GM19035 (cell line): ENCODE results near the gene PLEKHA8.
A peak's percentile ranks its signal among the peaks of the same experiment; 100 is the strongest.

Experiments
- ATAC-seq: cut with Tn5 transposase; IDR thresholded peaks from one replicate; pipeline ENCODE4 v1.9.1; 2021; ENCODE audit not compliant: unreplicated experiment

PLEKHA8 gene

GRCh38 chr7:30143748-30144251, 115.6 kb downstream of the PLEKHA8 start:
- no peak for ATAC-seq

DNA sequence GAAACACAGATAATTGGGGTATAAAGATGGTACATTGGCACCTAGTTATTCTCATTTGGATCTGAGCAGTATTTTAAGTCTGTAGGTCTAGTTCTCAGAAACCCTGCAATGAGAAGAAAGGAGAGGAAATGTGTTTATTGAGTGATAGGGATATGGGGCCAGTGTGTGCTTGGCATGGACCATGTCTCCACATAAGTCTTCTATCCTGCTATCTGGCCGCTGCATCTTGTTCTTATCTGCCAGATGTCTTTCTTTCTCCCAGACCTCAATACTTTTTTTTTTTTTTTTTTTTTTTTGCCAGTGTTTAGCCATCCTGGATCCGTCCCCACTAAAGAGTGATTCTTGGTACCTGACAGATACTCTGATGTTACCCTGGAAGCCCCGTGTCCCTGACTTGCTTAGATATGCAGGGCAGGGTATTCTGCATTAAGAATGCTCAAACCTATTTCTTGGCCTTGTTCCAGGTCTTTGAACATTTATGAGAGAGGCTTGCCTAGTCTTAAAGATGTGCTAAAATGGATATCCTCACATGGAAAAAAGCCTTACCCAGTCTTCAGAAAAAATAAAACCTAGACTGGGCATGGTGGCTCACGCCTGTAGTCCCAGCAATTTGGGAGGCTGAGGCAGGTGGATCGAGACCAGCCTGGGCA, 116.6 kb downstream of the PLEKHA8 start:
- ATAC-seq: no peak

GRCh38 chr7:30145426-30145970, 117.3 kb downstream of the PLEKHA8 start:
- no peak for ATAC-seq

DNA sequence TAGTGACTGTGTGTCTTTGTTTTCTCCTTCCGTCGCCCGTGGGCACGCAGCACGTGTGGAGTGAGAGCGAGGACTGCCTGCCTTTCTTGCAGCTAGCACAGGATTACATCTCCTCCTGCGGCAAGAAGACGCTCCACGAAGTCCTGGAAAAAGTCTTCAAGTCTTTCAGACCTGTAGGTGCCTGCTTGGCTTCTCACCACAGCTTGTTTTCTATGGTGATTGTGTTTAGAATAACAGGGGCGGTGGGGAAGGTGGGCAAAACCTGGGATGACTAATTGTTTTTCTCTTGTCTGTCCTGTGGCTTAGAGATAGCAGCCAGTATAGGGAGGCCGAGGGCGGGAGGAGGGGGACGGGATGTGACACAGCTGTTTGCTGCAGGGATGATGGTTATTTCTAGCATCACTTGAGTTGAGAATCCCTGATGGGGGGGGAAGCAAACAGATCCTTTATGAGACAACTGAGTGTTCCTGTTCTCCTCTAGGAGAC, 118.0 kb downstream of the PLEKHA8 start:
- no peak for ATAC-seq

GRCh38 chr7:30147223-30147622, 119.0 kb downstream of the PLEKHA8 start:
- no peak for ATAC-seq

DNA sequence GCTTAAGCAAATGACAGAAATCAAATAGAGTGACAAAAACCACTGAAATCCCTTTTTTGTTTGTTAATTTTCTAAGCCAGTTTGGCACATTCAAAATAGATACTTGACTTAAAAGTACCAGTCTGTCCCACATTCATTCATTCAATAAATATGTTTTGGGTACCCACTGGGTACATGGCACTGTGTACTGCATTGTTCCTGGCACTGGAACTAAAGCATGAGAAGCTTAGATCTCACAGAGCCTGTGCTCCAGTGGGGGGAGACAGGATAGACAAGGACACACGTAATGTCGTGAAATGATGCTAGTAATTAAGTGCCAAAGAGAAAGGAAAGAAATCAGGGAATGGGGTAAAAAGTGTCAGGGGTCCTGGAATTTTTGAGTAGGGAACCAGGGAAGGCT, 119.6 kb downstream of the PLEKHA8 start:
- ATAC-seq: no peak

DNA sequence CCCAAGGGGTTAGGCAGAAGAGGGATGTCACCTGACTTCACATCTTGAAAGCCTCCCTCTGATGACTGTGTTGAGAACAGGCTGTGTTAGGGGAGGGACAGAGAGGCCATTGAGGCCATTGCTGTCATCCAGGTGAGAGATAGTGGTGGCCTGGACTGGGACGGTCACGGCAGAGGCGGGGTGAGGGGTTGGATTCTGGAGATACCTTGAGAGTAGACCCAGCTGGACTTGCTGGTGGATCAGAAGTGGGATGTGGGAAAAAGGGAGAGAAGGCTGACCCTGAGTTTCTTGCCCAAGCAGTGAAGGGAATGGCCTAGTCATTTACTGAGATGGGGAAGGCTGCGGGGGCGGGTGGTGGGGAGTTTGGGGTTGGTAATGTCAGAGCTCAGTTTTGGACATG, 120.2 kb downstream of the PLEKHA8 start:
- no peak for ATAC-seq

DNA sequence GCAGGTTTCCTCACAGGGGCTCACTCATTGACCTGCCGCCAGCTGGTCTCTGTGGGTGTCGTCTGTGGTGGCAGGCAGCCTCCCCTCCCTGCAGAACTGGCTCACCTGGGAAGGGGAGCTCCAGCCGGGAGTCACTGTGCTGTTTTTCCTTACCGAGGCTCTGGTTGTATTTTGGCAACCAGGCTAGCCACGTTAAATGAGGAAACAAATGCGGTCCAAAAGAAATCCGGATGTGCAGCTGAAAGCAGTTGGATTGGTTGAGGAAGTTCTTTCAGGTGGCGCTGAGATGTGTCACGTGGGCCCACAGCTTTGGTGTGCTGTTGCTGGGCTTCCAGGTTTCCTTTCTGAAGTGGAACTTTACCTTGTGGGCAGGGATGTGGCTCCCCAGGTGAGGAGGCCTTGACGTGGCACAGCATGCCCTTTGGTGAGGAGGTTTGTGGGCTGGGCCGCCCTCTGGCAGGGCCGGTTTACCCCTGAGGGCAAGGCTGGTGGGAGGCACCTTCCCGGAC, 120.8 kb downstream of the PLEKHA8 start:
- ATAC-seq: no peak

GRCh38 chr7:30149640-30150272, 121.5 kb downstream of the PLEKHA8 start:
- no peak for ATAC-seq

DNA sequence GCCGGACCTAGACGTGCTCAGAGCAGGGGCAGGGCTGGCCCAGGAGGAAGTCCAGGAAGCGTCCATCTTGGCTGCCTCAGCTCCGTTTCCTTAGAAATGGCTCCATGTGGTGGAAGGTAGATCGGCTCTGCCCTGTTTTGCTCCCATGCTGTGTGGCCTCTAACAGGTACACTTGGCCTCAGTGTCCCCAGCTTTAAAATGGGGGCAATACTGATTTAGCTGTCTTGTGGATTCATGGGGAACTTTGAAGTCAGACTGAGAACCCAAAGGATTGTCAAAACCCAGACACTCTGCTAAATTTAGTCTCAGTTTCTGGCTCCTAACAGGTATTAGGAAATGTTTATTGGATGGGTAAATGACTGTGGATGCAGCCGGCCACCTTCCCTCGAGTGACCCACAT, 122.5 kb downstream of the PLEKHA8 start:
- no peak for ATAC-seq

- ATAC-seq: no peak
These were observed 125.9 kb downstream of the PLEKHA8 start for GRCh38 chr7:30154111-30154587.

GRCh38 chr7:30155481-30155880, 127.3 kb downstream of the PLEKHA8 start:
- ATAC-seq: no peak

GRCh38 chr7:30157204-30157603, 129.0 kb downstream of the PLEKHA8 start:
- no peak for ATAC-seq

DNA sequence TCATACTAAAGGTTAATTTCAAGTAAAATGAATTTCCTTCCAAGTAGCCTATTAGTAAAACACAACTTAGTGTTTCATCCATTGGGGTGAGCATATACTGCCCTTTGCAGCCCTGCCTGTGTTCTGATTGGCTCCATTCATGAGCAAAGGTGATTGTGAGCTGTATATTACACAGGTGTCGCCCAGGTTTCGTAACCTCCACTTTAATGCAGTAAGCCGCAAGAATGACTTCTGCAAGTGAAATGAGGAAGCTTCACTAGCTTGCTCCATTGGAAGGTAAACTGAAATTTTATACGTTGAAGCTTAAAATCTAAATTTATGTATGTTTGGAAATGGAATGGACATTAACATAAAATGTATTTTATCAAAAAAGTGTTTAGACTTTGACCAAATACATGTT, 131.0 kb downstream of the PLEKHA8 start:
- ATAC-seq: no peak

DNA sequence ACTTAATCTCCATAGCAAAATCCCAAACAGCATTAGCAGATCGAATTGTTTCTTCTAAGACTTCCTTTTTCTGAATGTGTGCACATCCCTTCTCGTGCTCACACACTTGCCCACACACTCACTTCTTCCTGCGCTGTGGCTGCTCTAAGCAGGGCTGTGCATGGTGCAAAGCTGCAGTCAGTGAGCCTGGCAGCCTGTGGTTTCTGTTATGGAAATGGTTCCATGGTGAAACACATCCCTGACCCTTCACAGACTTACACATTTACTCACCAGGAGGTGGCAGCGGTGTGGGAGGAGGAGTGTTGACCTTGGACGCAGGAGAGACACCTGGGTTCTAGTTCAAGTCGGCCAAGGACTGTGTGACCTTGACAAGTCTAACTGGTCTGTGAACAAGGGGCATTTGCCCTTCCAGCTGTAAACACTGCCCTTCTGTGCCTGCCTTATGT, 131.5 kb downstream of the PLEKHA8 start:
- no peak for ATAC-seq

DNA sequence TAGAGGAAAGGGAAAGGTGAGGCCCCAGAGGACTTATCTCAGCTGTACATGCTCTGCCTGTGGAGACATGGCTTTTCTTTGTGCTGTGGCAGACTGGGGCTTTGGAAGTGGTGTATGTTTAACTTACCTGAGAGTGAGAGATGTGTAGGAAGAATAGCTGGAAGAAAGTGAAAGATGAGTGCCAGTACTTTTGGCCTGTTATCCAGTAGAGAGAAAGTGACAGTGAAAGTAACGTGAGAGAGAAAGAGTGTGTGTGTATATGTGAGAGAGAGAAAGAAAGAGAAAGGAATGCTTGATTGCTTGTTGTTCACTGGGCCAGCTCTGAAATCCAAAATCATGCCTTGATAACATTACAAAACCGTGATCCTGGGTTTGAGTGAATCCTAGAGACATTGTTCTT, 132.1 kb downstream of the PLEKHA8 start:
- ATAC-seq: no peak

DNA sequence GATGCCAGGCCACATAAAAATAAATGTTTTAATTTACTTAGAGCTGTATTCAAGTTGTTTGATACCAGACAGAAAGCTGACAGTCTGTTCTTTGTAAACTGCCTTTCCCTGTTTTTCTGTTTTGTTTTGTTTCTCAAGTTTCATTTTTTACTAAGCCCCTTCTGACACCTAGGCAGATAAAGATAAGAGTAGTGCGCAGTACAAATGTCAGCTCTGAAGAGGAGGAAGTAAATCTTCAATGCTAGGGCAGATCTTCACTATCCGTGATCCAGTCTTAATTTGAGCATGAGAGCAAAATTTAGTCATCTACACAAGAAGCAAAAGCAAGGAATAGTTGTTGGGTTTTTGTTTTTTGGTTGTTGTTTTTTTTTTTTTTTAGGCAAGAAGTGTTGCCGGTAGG, 133.9 kb downstream of the PLEKHA8 start:
- no peak for ATAC-seq

GRCh38 chr7:30162622-30163124, 134.5 kb downstream of the PLEKHA8 start:
- ATAC-seq: peak; percentile 33

DNA sequence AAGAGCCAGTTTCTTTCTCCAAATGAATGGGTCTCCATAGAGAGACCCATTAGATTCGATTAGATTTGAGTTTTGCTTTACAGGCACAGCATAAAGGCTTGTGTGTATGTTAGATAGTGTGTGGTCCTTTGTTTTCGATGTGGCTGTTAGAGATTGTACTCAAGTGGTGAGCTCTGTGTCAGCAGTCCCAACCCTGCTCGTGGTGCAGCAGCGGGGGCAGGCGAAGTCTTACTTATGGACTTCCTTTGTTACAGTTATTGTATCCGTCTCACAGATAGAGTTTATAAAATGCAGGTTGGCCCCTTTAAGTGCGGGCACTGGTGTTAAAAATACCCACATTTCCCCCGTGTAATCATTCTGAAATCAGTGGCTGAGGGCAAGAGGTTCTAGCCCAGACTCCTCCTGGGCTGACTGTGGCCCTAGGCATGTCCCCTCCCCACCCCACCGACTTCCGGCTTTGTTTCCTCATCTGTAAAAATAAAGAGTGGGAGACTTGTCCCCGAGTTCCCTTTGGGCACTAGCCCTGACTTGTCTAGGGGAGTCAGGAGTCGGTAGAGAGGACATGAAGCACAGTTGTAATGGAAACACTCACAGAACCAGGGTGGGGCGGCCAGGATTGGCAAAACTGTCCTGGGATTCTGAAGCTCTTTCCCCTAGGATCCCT, 135.2 kb downstream of the PLEKHA8 start:
- ATAC-seq: peak; percentile 55

DNA sequence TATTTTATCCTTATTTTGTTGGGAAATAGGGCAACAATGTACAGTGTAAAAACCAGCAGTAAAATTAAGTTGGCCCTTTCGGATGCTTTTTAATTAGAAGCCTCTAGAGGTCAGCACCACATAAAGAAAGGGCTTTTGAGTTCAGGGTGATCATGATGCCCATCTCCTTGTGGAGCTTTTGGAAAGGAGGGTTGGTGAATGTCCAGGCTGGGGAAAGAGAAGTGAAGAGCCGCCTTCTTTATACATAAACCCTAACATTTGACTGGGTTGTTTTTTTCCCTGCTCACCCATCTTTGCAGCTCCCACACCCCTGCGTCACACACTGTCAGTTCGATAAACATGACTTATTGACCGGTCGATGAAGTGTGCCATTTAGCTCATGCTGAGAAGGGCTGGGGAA, 136.4 kb downstream of the PLEKHA8 start:
- peak; percentile 42 for ATAC-seq

DNA sequence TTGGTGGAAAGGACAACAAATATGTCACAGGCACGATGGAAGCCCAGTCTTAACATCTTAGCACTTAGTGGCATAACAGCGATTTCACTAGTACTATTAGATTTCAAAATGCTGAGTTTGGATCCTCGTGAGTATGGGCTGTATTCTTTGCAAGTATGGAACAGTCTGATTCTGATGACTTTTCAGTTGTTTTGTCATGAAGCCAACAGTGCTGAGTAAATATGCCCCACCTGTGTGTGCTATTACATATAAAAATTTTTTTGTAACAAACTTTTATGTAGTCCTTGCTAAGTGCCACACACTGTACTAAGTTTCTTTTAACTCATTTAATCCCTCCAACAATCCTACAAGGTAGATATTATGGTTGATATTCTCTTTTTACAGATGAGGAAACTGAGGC, 137.4 kb downstream of the PLEKHA8 start:
- no peak for ATAC-seq
